ENCODE results near the gene CKAP2L. TPM values are rescaled to one million over a fixed set of nuclear protein-coding genes. Genes with fewer than 3 reads are reported as not detected.

The CKAP2L gene
- total and polyA plus RNA-seq, 9 of the 15 experiments (the other 6 are each of a cell fraction or from before 2014, with no cell fraction given) = 10.4 to 21.9 (median 14.2) TPM

DNA sequence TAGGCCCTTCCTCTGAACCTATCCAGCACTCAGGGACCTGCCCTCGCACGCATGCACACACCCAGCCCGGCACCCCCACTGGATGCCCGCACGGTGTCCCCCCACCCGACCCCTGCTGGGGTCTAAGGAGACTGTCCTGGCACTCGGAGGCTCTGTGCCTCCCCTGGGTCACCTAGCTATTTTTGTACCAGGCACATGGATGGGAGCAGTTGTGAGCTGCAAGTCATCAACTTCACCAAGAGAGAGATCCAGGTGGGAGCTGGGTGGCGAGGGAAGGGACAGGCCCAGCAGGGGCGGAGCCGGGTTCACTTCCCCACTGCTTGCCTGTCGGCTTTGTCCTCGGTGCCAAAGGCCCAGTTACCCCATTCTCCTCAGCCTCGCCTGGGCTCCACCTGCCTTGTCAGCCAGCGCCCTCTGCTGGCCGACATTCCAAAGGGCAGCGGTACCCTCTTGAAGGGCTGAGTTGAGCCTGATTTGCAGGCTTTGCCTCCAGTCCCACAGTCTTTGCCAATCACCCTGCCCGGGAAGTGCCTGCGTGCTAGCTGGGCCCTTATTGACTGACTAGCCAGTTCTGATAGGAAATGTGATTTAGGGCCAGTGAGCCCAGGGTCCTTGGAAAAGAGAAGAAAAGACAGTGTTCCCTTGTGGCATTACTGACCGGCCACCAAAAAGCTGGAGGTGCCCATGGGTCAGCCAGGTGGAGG lies 37.8 kb downstream of the CKAP2L start (continued):
- TF ChIP-seq, protein P1, sequence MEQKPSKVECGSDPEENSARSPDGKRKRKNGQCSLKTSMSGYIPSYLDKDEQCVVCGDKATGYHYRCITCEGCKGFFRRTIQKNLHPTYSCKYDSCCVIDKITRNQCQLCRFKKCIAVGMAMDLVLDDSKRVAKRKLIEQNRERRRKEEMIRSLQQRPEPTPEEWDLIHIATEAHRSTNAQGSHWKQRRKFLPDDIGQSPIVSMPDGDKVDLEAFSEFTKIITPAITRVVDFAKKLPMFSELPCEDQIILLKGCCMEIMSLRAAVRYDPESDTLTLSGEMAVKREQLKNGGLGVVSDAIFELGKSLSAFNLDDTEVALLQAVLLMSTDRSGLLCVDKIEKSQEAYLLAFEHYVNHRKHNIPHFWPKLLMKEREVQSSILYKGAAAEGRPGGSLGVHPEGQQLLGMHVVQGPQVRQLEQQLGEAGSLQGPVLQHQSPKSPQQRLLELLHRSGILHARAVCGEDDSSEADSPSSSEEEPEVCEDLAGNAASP (IDR thresholded peaks at IDR 0.05) = no peak
- TF ChIP-seq CHD2 (IDR thresholded peaks at IDR 0.05; ENCODE audit: low read depth, low read length) (0 out of 2 replicates have a peak, but pooled peaks have one; percentile 18), CBX8 (IDR thresholded peaks at IDR 0.05; ENCODE audit: borderline replicate concordance, extremely low read depth, low read depth, low read length, poor library complexity, severe bottlenecking) (no peak), NBN (IDR thresholded peaks at IDR 0.05; ENCODE audit: low read depth) (no peak), HIVEP1 (CRISPR knock-in tag; IDR thresholded peaks at IDR 0.05) (no peak), DPF2 (IDR thresholded peaks at IDR 0.05) (no peak), CTBP1 (IDR thresholded peaks at IDR 0.05; ENCODE audit: borderline replicate concordance) (peak; percentile 86; the same call in 1 of the 2 replicates), ZNF589 (CRISPR knock-in tag; IDR thresholded peaks at IDR 0.05; ENCODE audit: low read depth) (0 out of 2 replicates have a peak, but pooled peaks have one; percentile 42), ILK (tag; IDR thresholded peaks at IDR 0.05; ENCODE audit: borderline replicate concordance, low read depth) (no peak), SIN3A (IDR thresholded peaks at IDR 0.05; ENCODE audit: borderline replicate concordance in 2 of 2, control insufficient read depth in 1 of 2, low read depth in 2 of 2, low read length in 2 of 2) (no peak), PTBP1 (IDR thresholded peaks at IDR 0.05; ENCODE audit: low read depth, low read length) (no peak), KAT8 (IDR thresholded peaks at IDR 0.05; ENCODE audit: low read depth) (no peak), HDGF (IDR thresholded peaks at IDR 0.05) (peak; percentile 66; the same call in 1 of the 2 replicates), HDAC3 (IDR thresholded peaks at IDR 0.05; ENCODE audit: borderline replicate concordance, partially characterized antibody) (no peak), RBM34 (IDR thresholded peaks at IDR 0.05; ENCODE audit: borderline replicate concordance, insufficient read depth, low read length) (no peak)
- TF ChIP-seq, protein P2, sequence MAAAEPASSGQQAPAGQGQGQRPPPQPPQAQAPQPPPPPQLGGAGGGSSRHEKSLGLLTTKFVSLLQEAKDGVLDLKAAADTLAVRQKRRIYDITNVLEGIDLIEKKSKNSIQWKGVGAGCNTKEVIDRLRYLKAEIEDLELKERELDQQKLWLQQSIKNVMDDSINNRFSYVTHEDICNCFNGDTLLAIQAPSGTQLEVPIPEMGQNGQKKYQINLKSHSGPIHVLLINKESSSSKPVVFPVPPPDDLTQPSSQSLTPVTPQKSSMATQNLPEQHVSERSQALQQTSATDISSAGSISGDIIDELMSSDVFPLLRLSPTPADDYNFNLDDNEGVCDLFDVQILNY (CRISPR knock-in tag; IDR thresholded peaks at IDR 0.05) = no peak
- TF ChIP-seq, protein P3, sequence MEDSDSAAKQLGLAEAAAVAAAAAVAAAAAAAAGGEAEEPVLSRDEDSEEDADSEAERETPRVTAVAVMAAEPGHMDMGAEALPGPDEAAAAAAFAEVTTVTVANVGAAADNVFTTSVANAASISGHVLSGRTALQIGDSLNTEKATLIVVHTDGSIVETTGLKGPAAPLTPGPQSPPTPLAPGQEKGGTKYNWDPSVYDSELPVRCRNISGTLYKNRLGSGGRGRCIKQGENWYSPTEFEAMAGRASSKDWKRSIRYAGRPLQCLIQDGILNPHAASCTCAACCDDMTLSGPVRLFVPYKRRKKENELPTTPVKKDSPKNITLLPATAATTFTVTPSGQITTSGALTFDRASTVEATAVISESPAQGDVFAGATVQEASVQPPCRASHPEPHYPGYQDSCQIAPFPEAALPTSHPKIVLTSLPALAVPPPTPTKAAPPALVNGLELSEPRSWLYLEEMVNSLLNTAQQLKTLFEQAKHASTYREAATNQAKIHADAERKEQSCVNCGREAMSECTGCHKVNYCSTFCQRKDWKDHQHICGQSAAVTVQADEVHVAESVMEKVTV (CRISPR knock-in tag; IDR thresholded peaks at IDR 0.05) = peak; percentile 98
- TF ChIP-seq, protein P4, sequence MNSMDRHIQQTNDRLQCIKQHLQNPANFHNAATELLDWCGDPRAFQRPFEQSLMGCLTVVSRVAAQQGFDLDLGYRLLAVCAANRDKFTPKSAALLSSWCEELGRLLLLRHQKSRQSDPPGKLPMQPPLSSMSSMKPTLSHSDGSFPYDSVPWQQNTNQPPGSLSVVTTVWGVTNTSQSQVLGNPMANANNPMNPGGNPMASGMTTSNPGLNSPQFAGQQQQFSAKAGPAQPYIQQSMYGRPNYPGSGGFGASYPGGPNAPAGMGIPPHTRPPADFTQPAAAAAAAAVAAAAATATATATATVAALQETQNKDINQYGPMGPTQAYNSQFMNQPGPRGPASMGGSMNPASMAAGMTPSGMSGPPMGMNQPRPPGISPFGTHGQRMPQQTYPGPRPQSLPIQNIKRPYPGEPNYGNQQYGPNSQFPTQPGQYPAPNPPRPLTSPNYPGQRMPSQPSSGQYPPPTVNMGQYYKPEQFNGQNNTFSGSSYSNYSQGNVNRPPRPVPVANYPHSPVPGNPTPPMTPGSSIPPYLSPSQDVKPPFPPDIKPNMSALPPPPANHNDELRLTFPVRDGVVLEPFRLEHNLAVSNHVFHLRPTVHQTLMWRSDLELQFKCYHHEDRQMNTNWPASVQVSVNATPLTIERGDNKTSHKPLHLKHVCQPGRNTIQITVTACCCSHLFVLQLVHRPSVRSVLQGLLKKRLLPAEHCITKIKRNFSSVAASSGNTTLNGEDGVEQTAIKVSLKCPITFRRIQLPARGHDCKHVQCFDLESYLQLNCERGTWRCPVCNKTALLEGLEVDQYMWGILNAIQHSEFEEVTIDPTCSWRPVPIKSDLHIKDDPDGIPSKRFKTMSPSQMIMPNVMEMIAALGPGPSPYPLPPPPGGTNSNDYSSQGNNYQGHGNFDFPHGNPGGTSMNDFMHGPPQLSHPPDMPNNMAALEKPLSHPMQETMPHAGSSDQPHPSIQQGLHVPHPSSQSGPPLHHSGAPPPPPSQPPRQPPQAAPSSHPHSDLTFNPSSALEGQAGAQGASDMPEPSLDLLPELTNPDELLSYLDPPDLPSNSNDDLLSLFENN (IDR thresholded peaks at IDR 0.05; ENCODE audit: low read depth in 2 of 2, low read length in 2 of 2) = no peak
